Measurements from ENCODE around the gene DOK7. TPM values are rescaled to one million over a fixed set of nuclear protein-coding genes. Genes with fewer than 3 reads are reported as not detected.
"Not testable (repeated sequence)": the region's sequence is repeated elsewhere in the genome, so short reads cannot be mapped to it uniquely, and the experiment has no call there.

Gene DOK7
- total RNA-seq, 1 donor from 2014 or later, result 33.5 TPM

- Histone ChIP-seq H3K27ac (no peak overlapping the region), H3K4me3 (no peak overlapping the region), H3K27me3 (no peaks in the 10 kb centered on the region), H3K4me1 (peaks cover 0 to 10% of the 10 kb centered on the region in 2 donors), H3K36me3 (no peaks in the 10 kb centered on the region), H3K9me3 (peaks cover 7 to 24% of the 10 kb centered on the region in 2 donors)
- intact Hi-C loops (cut with DNase I), result no loop called here
- DNase-seq (ENCODE audit: low spot score in 2 of 2), result no peak
- peak in 2 of 3 experiments; percentile 19 to 22 for TF ChIP-seq CTCF (IDR thresholded peaks at IDR 0.05)
These were observed 10.7 kb upstream of the DOK7 start for GRCh38 chr4:3452376-3452775.

GRCh38 chr4:3455596-3455995 is 7.5 kb upstream of the DOK7 start:
- peaks cover 7 to 24% of the 10 kb centered on the region in 2 donors for H3K9me3 ChIP-seq
- intact Hi-C loops (cut with DNase I); DNase-seq (ENCODE audit: low spot score in 2 of 2): not testable (repeated sequence)

GRCh38 chr4:3458371-3458770 is 4.7 kb upstream of the DOK7 start:
- intact Hi-C loops (cut with DNase I), result no loop called here
- H3K36me3 ChIP-seq, result no peaks in the 10 kb centered on the region
- DNase-seq (ENCODE audit: low spot score in 2 of 2), result no peak
- H3K9me3 ChIP-seq, result peaks cover 7 to 24% of the 10 kb centered on the region in 2 donors
- no peak overlapping the region for H3K4me3 ChIP-seq
- no peaks in the 10 kb centered on the region for H3K27me3 ChIP-seq
- peaks cover 6 to 18% of the 10 kb centered on the region in 2 donors for H3K4me1 ChIP-seq
- H3K27ac ChIP-seq, result no peak overlapping the region
- no peak for TF ChIP-seq CTCF (IDR thresholded peaks at IDR 0.05)

More at GRCh38 chr4:3455596-3455995, 7.5 kb upstream of the DOK7 start:
- H3K27ac ChIP-seq, H3K4me3 ChIP-seq, H3K36me3 ChIP-seq, H3K27me3 ChIP-seq: not testable (repeated sequence)
- H3K4me1 ChIP-seq, result peaks cover 0 to 10% of the 10 kb centered on the region in 2 donors

GRCh38 chr4:3459156-3459555 is 4.0 kb upstream of the DOK7 start:
- Histone ChIP-seq H3K4me1 (peaks cover 10 to 25% of the 10 kb centered on the region in 2 donors), H3K9me3 (peaks cover 7 to 24% of the 10 kb centered on the region in 2 donors)
- H3K27me3 ChIP-seq; H3K4me3 ChIP-seq; DNase-seq (ENCODE audit: low spot score in 2 of 2); intact Hi-C loops (cut with DNase I); H3K36me3 ChIP-seq; H3K27ac ChIP-seq: not testable (repeated sequence)

GRCh38 chr4:3460926-3461325 is 2.2 kb upstream of the DOK7 start:
- peaks cover 10 to 25% of the 10 kb centered on the region in 2 donors for H3K4me1 ChIP-seq
- no peak for DNase-seq (ENCODE audit: low spot score in 2 of 2)
- intact Hi-C loops (cut with DNase I), result loop anchor here (1.0 kb wide), 1 partner anchor 22 kb away; no protein-coding TSS in a partner anchor
- TF ChIP-seq CTCF (IDR thresholded peaks at IDR 0.05), result no peak
- H3K9me3 ChIP-seq, result peaks cover 0 to 7% of the 10 kb centered on the region in 2 donors
- H3K36me3 ChIP-seq, result no peaks in the 10 kb centered on the region
- no peaks in the 10 kb centered on the region for H3K27me3 ChIP-seq
- no peak overlapping the region for H3K4me3 ChIP-seq
- H3K27ac ChIP-seq, result peak overlapping the region; percentile 54 to 88

- Histone ChIP-seq H3K4me1 (peaks cover 10 to 25% of the 10 kb centered on the region in 2 donors), H3K4me3 (no peak overlapping the region), H3K27ac (peak overlapping the region; percentile 54 to 88), H3K9me3 (no peaks in the 10 kb centered on the region), H3K27me3 (no peaks in the 10 kb centered on the region), H3K36me3 (no peaks in the 10 kb centered on the region)
- no peak for TF ChIP-seq CTCF (IDR thresholded peaks at IDR 0.05)
- DNase-seq (ENCODE audit: low spot score in 2 of 2), result peak in 1 of 2 donors; percentile 90
- intact Hi-C loops (cut with DNase I), result loop anchor here (1.0 kb wide), 1 partner anchor 22 kb away; no protein-coding TSS in a partner anchor
These were observed 1.4 kb upstream of the DOK7 start for GRCh38 chr4:3461515-3462291.

Data from ascending aorta (tissue), 2 donors.